Parathyroid adenoma (tissue), 2 donors: ENCODE results near the gene ADGRG1.

Experiments
- H2AFZ ChIP-seq: fragments of 300-600 bp; sonication (generic); one replicate; pipeline ENCODE4 v1.7.0; 2017; ENCODE audit warnings: antibody characterized with exemption, mild to moderate bottlenecking
- H3K27ac ChIP-seq: fragments of 300-600 bp; sonication (generic); one replicate; pipeline ENCODE4 v1.7.0; 2017
- H3K27me3 ChIP-seq: fragments of 300-600 bp; sonication (generic); one replicate; pipeline ENCODE4 v1.7.0; 2017; ENCODE audit warnings: low read length; ENCODE audit not compliant: control insufficient read depth, insufficient read depth
- H3K36me3 ChIP-seq: fragments of 300-600 bp; sonication (generic); one replicate; pipeline ENCODE4 v1.7.0; 2017; ENCODE audit warnings: low read length; ENCODE audit not compliant: control insufficient read depth, insufficient read depth
- H3K4me1 ChIP-seq: fragments of 300-600 bp; sonication (generic); one replicate; pipeline ENCODE4 v1.7.0; 2017; ENCODE audit warnings: control low read depth
- H3K4me2 ChIP-seq: fragments of 300-600 bp; sonication (generic); one replicate; pipeline ENCODE4 v1.7.0; 2017; ENCODE audit warnings: low read length
- H3K4me3 ChIP-seq: fragments of 300-600 bp; sonication (generic); one replicate; pipeline ENCODE4 v1.7.0; 2017; ENCODE audit warnings: low read depth, low read length
- H3K79me2 ChIP-seq: fragments of 300-600 bp; sonication (generic); one replicate; pipeline ENCODE4 v1.7.0; 2017; ENCODE audit warnings: control low read depth
- H3K9ac ChIP-seq: fragments of 300-600 bp; sonication (generic); one replicate; pipeline ENCODE4 v1.7.0; 2017; ENCODE audit warnings: mild to moderate bottlenecking
- H3K9me3 ChIP-seq: fragments of 300-600 bp; sonication (generic); one replicate; pipeline ENCODE4 v1.7.0; 2017; ENCODE audit warnings: low read length; ENCODE audit not compliant: control insufficient read depth
- CTCF ChIP-seq: fragments of 300-600 bp; sonication (generic); IDR thresholded peaks from one replicate; pipeline ENCODE4 v1.7.0; 2017; ENCODE audit warnings: antibody characterized with exemption, mild to moderate bottlenecking
- donor health status: primary hyperparathyroidism.

The ADGRG1 gene

GRCh38 chr16:57643910-57644309, 15.5 kb downstream of the ADGRG1 start:
- Histone ChIP-seq H3K36me3 (no peaks in the 10 kb centered on the region), H3K4me1 (peaks cover 5% of the 10 kb centered on the region), H3K27ac (no peak overlapping the region), H2AFZ (no peak overlapping the region), H3K79me2 (peaks cover 11% of the 10 kb centered on the region), H3K9me3 (no peaks in the 10 kb centered on the region), H3K4me3 (no peak overlapping the region), H3K27me3 (no peaks in the 10 kb centered on the region), H3K4me2 (no peak overlapping the region), H3K9ac (no peak overlapping the region)
- no peak for TF ChIP-seq CTCF

GRCh38 chr16:57644383-57645014, 16.1 kb downstream of the ADGRG1 start:
- peaks cover 5% of the 10 kb centered on the region for H3K4me1 ChIP-seq
- no peaks in the 10 kb centered on the region for H3K27me3 ChIP-seq
- H2AFZ ChIP-seq, result no peak overlapping the region
- no peak for TF ChIP-seq CTCF
- peaks cover 11% of the 10 kb centered on the region for H3K79me2 ChIP-seq
- H3K9ac ChIP-seq, result no peak overlapping the region
- H3K9me3 ChIP-seq, result no peaks in the 10 kb centered on the region
- no peak overlapping the region for H3K27ac ChIP-seq
- no peak overlapping the region for H3K4me2 ChIP-seq
- no peak overlapping the region for H3K4me3 ChIP-seq
- no peaks in the 10 kb centered on the region for H3K36me3 ChIP-seq

GRCh38 chr16:57645169-57645568, 16.7 kb downstream of the ADGRG1 start:
- no peak overlapping the region for H3K4me2 ChIP-seq
- H3K36me3 ChIP-seq, result no peaks in the 10 kb centered on the region
- H3K27me3 ChIP-seq, result no peaks in the 10 kb centered on the region
- H3K79me2 ChIP-seq, result peaks cover 11% of the 10 kb centered on the region
- H3K27ac ChIP-seq, result peak overlapping the region; percentile 30
- no peaks in the 10 kb centered on the region for H3K9me3 ChIP-seq
- no peak for TF ChIP-seq CTCF
- no peak overlapping the region for H2AFZ ChIP-seq
- no peak overlapping the region for H3K4me3 ChIP-seq
- no peak overlapping the region for H3K9ac ChIP-seq
- peaks cover 5% of the 10 kb centered on the region for H3K4me1 ChIP-seq

- peaks cover 5% of the 10 kb centered on the region for H3K4me1 ChIP-seq
- no peak overlapping the region for H3K9ac ChIP-seq
- no peaks in the 10 kb centered on the region for H3K36me3 ChIP-seq
- H3K4me3 ChIP-seq, result no peak overlapping the region
- H3K79me2 ChIP-seq, result peaks cover 8% of the 10 kb centered on the region
- no peak overlapping the region for H2AFZ ChIP-seq
- no peak overlapping the region for H3K4me2 ChIP-seq
- no peak for TF ChIP-seq CTCF
- H3K27ac ChIP-seq, result peak overlapping the region; percentile 50
- H3K27me3 ChIP-seq, result no peaks in the 10 kb centered on the region
- no peaks in the 10 kb centered on the region for H3K9me3 ChIP-seq
Observed at GRCh38 chr16:57645691-57646387, 17.4 kb downstream of the ADGRG1 start.
